Fibroblast of skin of left quadriceps (primary cell): ENCODE data around the gene NLRX1.
"Not testable (repeated sequence)": the region's sequence is repeated elsewhere in the genome, so short reads cannot be mapped to it uniquely, and the experiment has no call there.

ENCODE experiments used
- DNase-seq, 2 experiments: peaks; one replicate each; pipeline ENCODE4 v3.0.0-alpha.2; 2013; ENCODE audit warnings: low read depth in 2 of 2

NLRX1 gene

DNA sequence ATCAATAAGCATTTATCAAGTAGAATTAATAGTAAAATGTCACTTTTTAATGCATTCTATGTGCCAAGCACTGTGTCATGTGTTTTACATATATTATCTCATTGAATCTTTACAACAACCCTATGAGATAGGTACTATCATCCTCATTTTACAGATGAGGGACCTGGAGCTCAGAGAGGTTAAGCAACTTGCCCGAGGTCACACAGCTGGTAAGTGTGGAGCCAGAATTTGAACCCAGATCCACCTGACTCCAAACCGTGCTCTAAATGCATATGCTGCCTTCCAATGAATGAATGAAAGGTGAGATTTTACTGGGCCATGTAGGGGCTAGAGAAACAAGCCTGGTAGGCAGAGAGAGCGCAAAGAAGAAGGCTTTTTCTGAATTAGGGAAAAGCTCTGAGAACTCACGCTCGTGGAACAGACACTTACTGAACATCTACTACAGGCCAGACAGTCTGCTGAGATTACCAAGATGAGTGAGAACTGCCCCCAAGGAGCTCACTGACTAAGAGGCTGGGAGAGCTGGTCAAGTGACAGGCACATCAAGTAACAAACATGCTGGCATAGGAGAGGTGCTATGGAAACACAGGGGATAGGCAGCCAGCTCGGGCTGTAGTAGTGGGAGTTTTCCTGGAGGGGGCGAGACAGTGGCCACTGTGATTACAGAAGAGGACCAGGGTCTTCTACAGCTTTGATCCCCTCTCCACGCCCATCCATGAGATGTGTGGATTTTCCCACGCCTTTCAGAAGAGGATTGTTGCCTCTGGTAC lies 15.3 kb upstream of the NLRX1 start:
- DNase-seq: no peak

GRCh38 chr11:119154178-119154577 lies 14.3 kb upstream of the NLRX1 start:
- no peak for DNase-seq

GRCh38 chr11:119155733-119156492 lies 12.6 kb upstream of the NLRX1 start:
- DNase-seq: no peak

DNA sequence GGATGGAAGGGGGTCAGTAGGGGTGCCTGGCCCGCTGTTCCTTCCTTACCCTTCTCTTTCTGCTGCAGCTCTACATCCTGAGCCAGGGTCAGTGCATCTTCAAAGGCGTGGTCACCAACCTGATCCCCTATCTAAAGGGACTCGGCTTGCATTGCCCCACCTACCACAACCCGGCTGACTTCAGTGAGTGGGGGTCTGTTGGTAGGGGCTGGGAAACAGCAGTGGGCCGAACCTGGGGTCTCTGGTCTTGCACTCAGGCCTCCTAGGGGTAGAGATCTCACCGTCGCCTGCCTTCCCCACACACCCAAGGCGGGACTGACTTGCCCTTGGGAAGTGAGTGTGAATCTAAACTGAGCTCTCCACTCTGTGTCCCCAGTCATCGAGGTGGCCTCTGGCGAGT lies 12.0 kb upstream of the NLRX1 start:
- DNase-seq: no peak

- DNase-seq: no peak
These were observed 11.5 kb upstream of the NLRX1 start for GRCh38 chr11:119157063-119157462.

- DNase-seq: no peak
These were observed 10.1 kb upstream of the NLRX1 start for GRCh38 chr11:119158467-119158866.

DNA sequence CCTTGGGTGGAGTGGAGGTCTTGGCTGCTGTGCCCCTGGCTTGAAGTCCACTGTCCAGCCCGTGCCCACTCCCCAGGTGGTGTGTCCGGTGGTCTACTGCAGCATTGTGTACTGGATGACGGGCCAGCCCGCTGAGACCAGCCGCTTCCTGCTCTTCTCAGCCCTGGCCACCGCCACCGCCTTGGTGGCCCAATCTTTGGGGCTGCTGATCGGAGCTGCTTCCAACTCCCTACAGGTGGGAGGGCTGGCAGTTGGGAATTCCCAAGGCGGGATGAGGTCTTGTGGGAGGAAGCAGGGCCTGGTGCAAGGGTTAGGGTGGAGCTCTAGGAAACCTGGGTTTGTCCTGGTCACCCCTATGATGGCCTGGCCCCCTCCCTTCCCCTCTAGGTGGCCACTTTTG lies 8.4 kb upstream of the NLRX1 start:
- DNase-seq: no peak

DNA sequence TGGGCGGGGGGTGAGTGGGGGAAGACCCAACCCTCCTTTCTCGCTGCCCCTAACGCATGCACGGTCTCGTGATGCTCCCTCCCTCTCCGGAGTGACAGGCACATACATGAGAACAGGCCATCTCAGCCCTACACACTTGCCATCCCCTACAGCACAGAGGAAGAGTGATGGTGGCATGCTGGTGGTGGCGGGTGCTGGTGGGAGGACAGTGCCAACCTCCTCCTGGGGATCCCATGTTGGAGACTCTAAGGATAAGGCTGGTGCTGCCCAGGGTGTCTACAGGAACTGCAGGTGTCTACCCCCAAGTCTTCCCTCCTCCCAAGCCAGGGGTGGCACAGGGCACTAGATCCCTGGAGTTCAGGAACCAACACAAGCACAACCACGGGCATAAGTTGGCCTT lies 6.7 kb upstream of the NLRX1 start:
- no peak for DNase-seq

GRCh38 chr11:119166368-119167076 lies 2.0 kb upstream of the NLRX1 start:
- no peak for DNase-seq

- DNase-seq: not testable (repeated sequence)
These were observed 1.5 kb upstream of the NLRX1 start for GRCh38 chr11:119167077-119167458.

DNA sequence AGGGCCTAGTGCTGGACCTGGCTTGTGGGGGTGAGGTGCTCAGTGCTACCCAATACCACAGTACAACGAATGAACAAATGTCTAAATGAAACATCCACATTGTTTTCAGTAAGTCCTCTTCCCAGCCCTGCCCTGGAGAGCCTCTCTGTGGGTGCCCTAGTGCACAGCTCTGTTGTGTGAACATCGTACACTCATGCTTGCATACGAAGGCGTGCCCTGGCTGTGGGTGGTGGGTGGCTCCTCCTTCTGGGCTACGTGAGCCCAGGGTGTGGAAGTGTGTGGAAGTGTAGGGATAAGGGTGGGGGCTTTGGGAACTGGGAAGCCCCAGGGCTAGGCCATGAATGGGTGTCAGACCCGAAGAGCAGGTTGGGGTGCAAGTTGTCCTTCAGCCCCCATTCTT lies 592 bp upstream of the NLRX1 start:
- no peak for DNase-seq

DNA sequence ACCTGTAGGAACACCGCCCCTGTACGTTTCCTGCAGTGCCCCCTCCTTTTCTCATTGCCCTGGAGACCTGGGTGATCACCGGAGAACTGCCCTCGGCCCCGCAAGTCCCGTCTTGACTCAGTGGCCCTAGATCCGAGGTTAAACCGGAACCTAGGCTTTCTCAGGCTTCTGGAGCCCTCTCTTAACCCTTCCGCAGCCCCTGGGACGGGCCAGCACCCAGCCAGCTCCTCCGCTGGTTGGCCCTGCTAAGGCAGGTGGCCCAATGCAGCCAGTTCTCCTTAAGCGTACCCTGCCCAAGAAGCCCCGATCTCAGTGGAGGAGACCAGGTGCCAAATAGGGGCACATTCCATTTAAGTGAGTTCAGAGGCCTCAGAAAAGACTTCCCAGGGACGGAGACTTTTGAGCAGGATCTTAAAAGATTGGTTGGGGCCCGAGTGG lies 776 bp downstream of the NLRX1 start:
- no peak for DNase-seq

DNA sequence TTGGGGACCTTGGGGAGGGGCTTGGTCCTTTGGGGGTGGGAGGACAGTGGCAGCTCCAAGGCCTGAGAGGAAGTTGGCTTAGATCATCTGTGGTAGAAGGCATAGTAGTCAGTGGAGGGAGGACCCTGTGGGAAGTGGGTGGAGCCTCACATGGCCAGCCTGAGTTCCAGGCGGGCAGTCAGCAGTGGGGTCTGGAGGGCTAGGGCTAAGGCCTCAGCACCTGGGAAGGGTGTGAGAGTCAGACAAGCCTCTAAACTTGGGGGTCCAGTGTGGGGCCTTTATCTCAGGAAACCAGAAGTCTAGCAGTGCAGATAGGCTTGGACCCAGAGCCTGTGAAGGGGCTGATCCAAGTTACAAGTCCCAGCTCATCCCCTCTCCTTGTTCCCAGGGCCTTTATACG lies 4.0 kb downstream of the NLRX1 start:
- no peak for DNase-seq

DNA sequence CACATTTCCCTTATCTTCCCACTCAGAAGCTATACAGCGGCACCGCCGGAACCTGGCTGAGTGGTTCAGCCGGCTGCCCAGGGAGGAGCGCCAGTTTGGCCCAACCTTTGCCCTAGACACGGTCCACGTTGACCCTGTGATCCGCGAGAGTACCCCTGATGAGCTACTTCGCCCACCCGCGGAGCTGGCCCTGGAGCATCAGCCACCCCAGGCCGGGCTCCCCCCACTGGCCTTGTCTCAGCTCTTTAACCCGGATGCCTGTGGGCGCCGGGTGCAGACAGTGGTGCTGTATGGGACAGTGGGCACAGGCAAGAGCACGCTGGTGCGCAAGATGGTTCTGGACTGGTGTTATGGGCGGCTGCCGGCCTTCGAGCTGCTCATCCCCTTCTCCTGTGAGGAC lies 4.9 kb downstream of the NLRX1 start:
- DNase-seq: no peak

DNA sequence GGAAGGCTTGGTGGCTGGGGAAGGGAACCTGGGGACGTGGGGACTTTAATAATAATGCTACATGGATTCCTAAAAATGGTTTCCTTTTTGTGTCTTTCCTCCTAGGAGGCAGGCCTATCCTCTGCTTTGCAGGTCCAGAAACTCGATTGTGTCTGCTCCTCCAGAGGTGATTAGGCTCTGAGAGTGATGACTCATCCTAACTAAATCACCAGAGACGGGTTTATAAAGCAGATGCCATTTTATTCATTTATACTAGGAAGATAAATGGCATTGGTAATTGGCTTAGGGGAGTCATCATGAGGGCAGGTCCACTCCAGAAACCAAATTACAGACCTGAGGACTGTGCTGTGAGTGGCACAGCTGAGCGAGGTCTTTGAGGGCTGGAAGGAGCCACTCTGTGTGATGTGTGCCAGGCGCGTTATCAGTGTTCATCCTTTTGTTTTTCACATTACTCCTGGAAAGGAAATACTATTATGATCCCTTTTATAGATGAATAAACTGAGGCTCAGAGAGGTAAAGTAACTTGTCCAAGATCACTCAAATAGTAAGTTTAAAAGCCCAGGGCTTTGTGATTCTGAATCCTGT lies 7.1 kb downstream of the NLRX1 start:
- peak in 1 of 2 experiments; percentile 15 for DNase-seq

- no peak for DNase-seq
These were observed 9.7 kb downstream of the NLRX1 start for GRCh38 chr11:119178166-119178680.

DNA sequence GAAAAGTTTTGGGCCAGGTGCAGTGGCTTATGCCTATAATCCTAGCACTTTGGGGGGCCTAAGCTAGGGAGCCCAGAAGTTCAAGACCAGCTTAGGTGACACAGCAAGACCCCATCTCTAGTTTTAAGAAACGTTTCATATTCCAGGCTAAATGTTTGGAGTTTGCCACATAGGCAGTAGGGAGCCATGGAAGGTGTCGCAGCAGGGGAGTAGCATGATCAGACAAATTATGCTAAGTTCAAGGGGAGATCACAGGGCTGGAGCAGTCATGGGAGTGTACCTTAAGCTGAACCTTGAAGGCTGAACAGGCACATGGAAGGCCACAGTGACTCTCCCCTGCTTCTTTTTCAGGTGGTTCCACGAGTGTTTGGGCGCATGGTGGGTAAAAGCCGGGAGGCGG lies 10.8 kb downstream of the NLRX1 start:
- DNase-seq: no peak

- DNase-seq: no peak
These were observed 11.5 kb downstream of the NLRX1 start for GRCh38 chr11:119179983-119180382.

- no peak for DNase-seq
These were observed 12.5 kb downstream of the NLRX1 start for GRCh38 chr11:119180729-119181676.

- DNase-seq: no peak
These were observed 13.3 kb downstream of the NLRX1 start for GRCh38 chr11:119181677-119182412.
